ENCODE data around the gene TSKU. TPM values are rescaled to one million over a fixed set of nuclear protein-coding genes. Genes with fewer than 3 reads are reported as not detected.
A peak's percentile ranks its signal among the peaks of the same experiment; 100 is the strongest.

The TSKU gene
- total RNA-seq, 1 donor from 2014 or later, result 27.5 TPM

DNA sequence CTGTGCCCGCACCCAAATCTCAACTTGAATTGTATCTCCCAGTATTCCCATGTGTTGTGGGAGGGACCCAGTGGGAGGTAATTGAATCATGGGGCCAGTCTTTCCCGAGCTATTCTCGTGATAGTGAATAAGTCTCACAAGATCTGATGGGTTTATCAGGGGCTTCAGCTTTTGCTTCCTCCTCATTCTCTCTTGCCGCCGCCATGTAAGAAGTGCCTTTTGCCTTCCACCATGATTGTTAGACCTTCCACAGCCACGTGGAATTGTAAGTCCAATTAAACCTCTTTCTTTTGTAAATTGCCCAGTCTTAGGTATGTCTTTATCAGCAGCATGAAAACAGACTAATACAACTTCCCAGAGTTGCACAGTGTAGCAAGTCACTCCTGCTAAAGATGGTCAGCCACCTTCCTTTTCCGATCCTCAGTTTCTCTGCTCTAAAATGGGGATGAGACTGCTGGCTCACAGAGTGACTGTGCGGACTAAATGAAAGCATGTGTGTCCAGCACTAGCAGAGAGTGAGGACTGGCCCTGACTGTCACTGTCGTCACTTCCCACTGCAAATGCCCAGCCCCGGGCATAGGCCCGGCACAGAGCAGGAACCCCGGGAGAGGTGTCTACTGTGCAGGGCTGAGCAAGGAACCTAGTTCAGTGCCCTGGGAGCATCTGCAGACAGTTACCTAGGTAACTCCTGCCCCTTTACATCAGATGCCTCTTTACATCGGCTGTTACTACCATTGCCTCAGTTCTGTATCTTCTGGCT lies 9.5 kb downstream of the TSKU start:
- peak overlapping the region; percentile 44 for H3K27ac Mint-ChIP-seq (ENCODE audit: unreplicated experiment)
- peaks cover 20% of the 10 kb centered on the region for H3K36me3 Mint-ChIP-seq (ENCODE audit: low read depth)
- no peak for DNase-seq (ENCODE audit: low read depth, low spot score)
- no peaks in the 10 kb centered on the region for H3K27me3 Mint-ChIP-seq (ENCODE audit: low read depth)
- no peaks in the 10 kb centered on the region for H3K9me3 Mint-ChIP-seq
- no peak overlapping the region for H3K4me3 Mint-ChIP-seq
- TF ChIP-seq, protein P1, sequence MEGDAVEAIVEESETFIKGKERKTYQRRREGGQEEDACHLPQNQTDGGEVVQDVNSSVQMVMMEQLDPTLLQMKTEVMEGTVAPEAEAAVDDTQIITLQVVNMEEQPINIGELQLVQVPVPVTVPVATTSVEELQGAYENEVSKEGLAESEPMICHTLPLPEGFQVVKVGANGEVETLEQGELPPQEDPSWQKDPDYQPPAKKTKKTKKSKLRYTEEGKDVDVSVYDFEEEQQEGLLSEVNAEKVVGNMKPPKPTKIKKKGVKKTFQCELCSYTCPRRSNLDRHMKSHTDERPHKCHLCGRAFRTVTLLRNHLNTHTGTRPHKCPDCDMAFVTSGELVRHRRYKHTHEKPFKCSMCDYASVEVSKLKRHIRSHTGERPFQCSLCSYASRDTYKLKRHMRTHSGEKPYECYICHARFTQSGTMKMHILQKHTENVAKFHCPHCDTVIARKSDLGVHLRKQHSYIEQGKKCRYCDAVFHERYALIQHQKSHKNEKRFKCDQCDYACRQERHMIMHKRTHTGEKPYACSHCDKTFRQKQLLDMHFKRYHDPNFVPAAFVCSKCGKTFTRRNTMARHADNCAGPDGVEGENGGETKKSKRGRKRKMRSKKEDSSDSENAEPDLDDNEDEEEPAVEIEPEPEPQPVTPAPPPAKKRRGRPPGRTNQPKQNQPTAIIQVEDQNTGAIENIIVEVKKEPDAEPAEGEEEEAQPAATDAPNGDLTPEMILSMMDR (conservative IDR thresholded peaks at IDR 0.05), result no peak
- H3K4me1 Mint-ChIP-seq, result peaks cover 53% of the 10 kb centered on the region

DNA sequence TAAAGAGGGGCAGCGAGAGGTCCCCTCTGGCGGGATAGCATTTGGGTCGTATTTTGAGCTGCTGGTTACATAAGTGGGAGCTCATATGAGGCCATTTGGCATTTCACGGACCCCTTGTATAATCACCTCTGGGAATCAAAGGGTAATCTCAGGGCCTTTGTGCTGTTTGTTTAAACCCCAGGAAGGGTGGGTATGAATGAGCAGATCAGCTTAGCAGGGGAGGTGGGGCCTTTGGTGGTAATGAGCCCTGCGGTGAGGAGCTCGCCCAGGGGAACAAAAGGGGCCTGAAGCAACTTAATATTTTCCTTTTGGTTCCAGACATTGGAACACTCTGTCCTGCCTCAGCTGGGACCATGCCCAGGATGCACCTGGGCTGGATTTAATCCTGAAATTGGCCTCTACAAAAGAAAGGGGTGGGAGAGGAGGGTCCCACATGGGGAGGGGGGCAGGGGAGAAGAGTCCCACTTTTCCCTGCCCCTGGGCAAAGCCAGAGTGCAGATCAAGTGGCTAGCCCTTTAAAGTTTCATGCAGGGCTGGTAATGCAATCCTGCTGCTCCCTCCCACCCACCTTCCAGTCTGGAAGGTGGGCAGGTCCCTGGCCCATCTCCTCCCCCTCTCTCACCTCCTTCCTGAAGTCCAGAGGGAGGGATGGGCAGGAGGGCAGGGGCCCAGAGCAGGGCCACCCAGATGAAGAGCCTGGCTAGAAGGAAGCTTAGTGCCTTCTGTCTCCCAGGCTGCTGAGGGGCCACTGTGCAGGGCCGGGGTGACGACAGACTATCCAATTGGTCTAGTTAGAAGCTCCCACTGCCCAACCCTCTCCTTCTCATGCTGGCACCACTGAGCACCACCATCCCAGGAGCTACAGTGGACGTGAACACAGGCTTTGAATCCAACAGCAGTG lies 10.5 kb downstream of the TSKU start:
- Mint-ChIP-seq H3K4me3 (no peak overlapping the region), H3K9me3 (no peaks in the 10 kb centered on the region)

DNA sequence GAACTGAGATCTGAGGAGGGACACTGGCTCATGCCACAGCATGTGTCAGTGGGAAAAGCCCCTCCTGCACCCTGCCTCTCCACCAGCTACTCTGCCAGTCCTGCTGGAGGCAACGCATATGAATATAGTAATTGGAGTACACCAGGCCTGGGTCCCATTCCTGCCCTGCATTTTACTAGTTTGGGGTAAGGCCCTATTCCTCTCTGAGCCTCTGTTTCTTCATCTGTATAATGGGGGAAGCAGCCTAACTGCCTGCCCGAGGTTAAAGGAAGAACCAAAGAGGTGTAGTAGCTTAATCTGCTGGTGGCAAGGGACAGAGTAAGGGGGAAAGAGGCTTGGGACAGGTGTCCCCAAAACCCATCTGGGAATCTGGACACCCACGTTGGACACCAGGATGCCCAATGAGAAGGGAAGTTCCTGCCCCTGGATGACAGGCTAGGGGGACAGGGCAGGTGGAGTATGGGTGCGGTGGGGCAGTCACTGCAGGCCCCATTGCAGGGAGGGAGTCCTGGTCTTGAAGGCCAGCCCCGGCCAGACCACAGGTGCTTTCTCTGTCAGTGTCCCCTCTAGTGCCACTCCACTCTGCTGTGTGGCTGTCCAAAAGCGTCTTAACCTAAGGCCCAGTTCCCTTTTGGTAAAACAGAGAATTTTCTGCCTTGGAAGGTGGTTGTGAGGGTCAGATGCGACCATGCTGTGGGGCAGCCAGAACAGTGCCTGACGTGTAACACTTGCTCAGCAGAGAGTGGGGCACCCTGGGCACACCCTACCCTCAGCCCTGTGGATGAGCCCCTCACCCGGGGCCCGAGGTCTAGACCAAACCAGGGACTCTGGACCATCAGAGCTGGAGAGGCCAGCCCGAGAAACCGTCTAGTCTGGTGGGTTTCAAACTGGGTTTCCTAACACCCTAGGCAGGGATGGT lies 11.5 kb downstream of the TSKU start:
- H3K9me3 Mint-ChIP-seq, result no peaks in the 10 kb centered on the region
- no peak overlapping the region for H3K4me3 Mint-ChIP-seq
- TF ChIP-seq, protein P1 (conservative IDR thresholded peaks at IDR 0.05), result no peak
- H3K27ac Mint-ChIP-seq (ENCODE audit: unreplicated experiment), result no peak overlapping the region
- H3K4me1 Mint-ChIP-seq, result peaks cover 48% of the 10 kb centered on the region
- H3K27me3 Mint-ChIP-seq (ENCODE audit: low read depth), result no peaks in the 10 kb centered on the region
- peaks cover 20% of the 10 kb centered on the region for H3K36me3 Mint-ChIP-seq (ENCODE audit: low read depth)
- no peak for DNase-seq (ENCODE audit: low read depth, low spot score)

More for the DNA sequence above, 10.5 kb downstream of the TSKU start:
- TF ChIP-seq, protein P1 (conservative IDR thresholded peaks at IDR 0.05), result no peak
- DNase-seq (ENCODE audit: low read depth, low spot score), result no peak
- peak overlapping the region; percentile 43 for H3K27ac Mint-ChIP-seq (ENCODE audit: unreplicated experiment)
- no peaks in the 10 kb centered on the region for H3K27me3 Mint-ChIP-seq (ENCODE audit: low read depth)
- peaks cover 20% of the 10 kb centered on the region for H3K36me3 Mint-ChIP-seq (ENCODE audit: low read depth)
- peaks cover 50% of the 10 kb centered on the region for H3K4me1 Mint-ChIP-seq

DNA sequence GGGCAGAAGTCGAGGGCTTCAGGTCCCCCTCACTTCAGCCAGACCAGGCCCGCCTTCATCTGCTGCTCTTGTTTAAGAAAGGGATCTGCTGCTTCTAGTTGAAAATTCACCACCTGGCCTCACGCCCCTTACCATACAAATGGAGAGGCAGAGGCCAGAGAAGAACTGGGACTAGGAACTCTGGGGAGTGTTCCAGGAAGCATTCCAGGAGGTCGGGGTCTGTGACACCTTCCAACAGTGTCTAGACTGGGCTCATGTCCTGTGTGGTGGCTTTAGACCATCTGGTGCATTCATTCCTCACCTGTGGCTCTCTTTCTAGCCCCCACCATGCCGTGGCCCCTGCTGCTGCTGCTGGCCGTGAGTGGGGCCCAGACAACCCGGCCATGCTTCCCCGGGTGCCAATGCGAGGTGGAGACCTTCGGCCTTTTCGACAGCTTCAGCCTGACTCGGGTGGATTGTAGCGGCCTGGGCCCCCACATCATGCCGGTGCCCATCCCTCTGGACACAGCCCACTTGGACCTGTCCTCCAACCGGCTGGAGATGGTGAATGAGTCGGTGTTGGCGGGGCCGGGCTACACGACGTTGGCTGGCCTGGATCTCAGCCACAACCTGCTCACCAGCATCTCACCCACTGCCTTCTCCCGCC lies 12.3 kb downstream of the TSKU start:
- Mint-ChIP-seq H3K9me3 (no peaks in the 10 kb centered on the region), H3K27ac (ENCODE audit: unreplicated experiment) (no peak overlapping the region)
- no peak for DNase-seq (ENCODE audit: low read depth, low spot score)

More for the DNA sequence above, 12.3 kb downstream of the TSKU start:
- Mint-ChIP-seq H3K27me3 (ENCODE audit: low read depth) (no peaks in the 10 kb centered on the region), H3K4me1 (peaks cover 47% of the 10 kb centered on the region), H3K4me3 (no peak overlapping the region), H3K36me3 (ENCODE audit: low read depth) (peaks cover 19% of the 10 kb centered on the region)
- TF ChIP-seq, protein P1 (conservative IDR thresholded peaks at IDR 0.05), result no peak
